ENCODE data around the gene RAD51B. TPM values are rescaled to one million over a fixed set of nuclear protein-coding genes. Genes with fewer than 3 reads are reported as not detected.

Gene RAD51B
- total RNA-seq, 1 donor from 2014 or later: 16.7 TPM

- Mint-ChIP-seq H3K36me3 (ENCODE audit: low read depth) (no peaks in the 10 kb centered on the region), H3K4me3 (peak overlapping the region; percentile 10), H3K27ac (ENCODE audit: unreplicated experiment) (peak overlapping the region; percentile 55), H3K27me3 (ENCODE audit: low read depth) (no peaks in the 10 kb centered on the region), H3K9me3 (no peaks in the 10 kb centered on the region), H3K4me1 (peaks cover 81% of the 10 kb centered on the region)
- DNase-seq (ENCODE audit: low read depth, low spot score): no peak
- TF ChIP-seq CTCF (conservative IDR thresholded peaks at IDR 0.05): no peak
Observed at GRCh38 chr14:68493152-68493911, 673.8 kb downstream of the RAD51B start.

GRCh38 chr14:68495101-68496039 is 675.8 kb downstream of the RAD51B start:
- peaks cover 92% of the 10 kb centered on the region for H3K4me1 Mint-ChIP-seq
- H3K4me3 Mint-ChIP-seq: peak overlapping the region; percentile 18
- no peak for TF ChIP-seq CTCF (conservative IDR thresholded peaks at IDR 0.05)
- H3K27me3 Mint-ChIP-seq (ENCODE audit: low read depth): no peaks in the 10 kb centered on the region
- DNase-seq (ENCODE audit: low read depth, low spot score): no peak
- no peaks in the 10 kb centered on the region for H3K36me3 Mint-ChIP-seq (ENCODE audit: low read depth)
- no peaks in the 10 kb centered on the region for H3K9me3 Mint-ChIP-seq
- H3K27ac Mint-ChIP-seq (ENCODE audit: unreplicated experiment): peak overlapping the region; percentile 82

- peaks cover 91% of the 10 kb centered on the region for H3K4me1 Mint-ChIP-seq
Observed at GRCh38 chr14:68497011-68497410, 677.4 kb downstream of the RAD51B start.

GRCh38 chr14:68499451-68499850 is 679.9 kb downstream of the RAD51B start:
- no peak for TF ChIP-seq CTCF (conservative IDR thresholded peaks at IDR 0.05)
- no peaks in the 10 kb centered on the region for H3K27me3 Mint-ChIP-seq (ENCODE audit: low read depth)
- H3K36me3 Mint-ChIP-seq (ENCODE audit: low read depth): no peaks in the 10 kb centered on the region
- no peak overlapping the region for H3K27ac Mint-ChIP-seq (ENCODE audit: unreplicated experiment)
- H3K4me1 Mint-ChIP-seq: peaks cover 93% of the 10 kb centered on the region
- no peak for DNase-seq (ENCODE audit: low read depth, low spot score)
- H3K4me3 Mint-ChIP-seq: no peak overlapping the region
- H3K9me3 Mint-ChIP-seq: no peaks in the 10 kb centered on the region

More at GRCh38 chr14:68497011-68497410, 677.4 kb downstream of the RAD51B start:
- TF ChIP-seq CTCF (conservative IDR thresholded peaks at IDR 0.05): no peak
- Mint-ChIP-seq H3K4me3 (no peak overlapping the region), H3K27me3 (ENCODE audit: low read depth) (no peaks in the 10 kb centered on the region), H3K36me3 (ENCODE audit: low read depth) (no peaks in the 10 kb centered on the region), H3K27ac (ENCODE audit: unreplicated experiment) (no peak overlapping the region), H3K9me3 (no peaks in the 10 kb centered on the region)
- DNase-seq (ENCODE audit: low read depth, low spot score): no peak

- Mint-ChIP-seq H3K27ac (ENCODE audit: unreplicated experiment) (peak overlapping the region; percentile 29), H3K9me3 (no peaks in the 10 kb centered on the region)
Observed at GRCh38 chr14:68501171-68501570, 681.6 kb downstream of the RAD51B start.

More at GRCh38 chr14:68501171-68501570, 681.6 kb downstream of the RAD51B start:
- H3K4me3 Mint-ChIP-seq: peak overlapping the region; percentile 10
- no peaks in the 10 kb centered on the region for H3K27me3 Mint-ChIP-seq (ENCODE audit: low read depth)
- no peaks in the 10 kb centered on the region for H3K36me3 Mint-ChIP-seq (ENCODE audit: low read depth)
- peaks cover 90% of the 10 kb centered on the region for H3K4me1 Mint-ChIP-seq
- no peak for DNase-seq (ENCODE audit: low read depth, low spot score)
- no peak for TF ChIP-seq CTCF (conservative IDR thresholded peaks at IDR 0.05)
